K562 treated with DMSO at 1 percent for 12 hours (cell line): ENCODE results near the gene SDR9C7. TPM values are rescaled to one million over a fixed set of nuclear protein-coding genes. Genes with fewer than 3 reads are reported as not detected.

ENCODE experiments used
- total RNA-seq: library from RNA; unstranded; fragments of 300-600 nt; gene quantifications from 2 replicates; pipeline ENCODE4 v1.2.3, GENCODE V29; 2022; ENCODE audit not compliant: insufficient read depth

The SDR9C7 gene
- total RNA-seq: not detected in 2 replicates

DNA sequence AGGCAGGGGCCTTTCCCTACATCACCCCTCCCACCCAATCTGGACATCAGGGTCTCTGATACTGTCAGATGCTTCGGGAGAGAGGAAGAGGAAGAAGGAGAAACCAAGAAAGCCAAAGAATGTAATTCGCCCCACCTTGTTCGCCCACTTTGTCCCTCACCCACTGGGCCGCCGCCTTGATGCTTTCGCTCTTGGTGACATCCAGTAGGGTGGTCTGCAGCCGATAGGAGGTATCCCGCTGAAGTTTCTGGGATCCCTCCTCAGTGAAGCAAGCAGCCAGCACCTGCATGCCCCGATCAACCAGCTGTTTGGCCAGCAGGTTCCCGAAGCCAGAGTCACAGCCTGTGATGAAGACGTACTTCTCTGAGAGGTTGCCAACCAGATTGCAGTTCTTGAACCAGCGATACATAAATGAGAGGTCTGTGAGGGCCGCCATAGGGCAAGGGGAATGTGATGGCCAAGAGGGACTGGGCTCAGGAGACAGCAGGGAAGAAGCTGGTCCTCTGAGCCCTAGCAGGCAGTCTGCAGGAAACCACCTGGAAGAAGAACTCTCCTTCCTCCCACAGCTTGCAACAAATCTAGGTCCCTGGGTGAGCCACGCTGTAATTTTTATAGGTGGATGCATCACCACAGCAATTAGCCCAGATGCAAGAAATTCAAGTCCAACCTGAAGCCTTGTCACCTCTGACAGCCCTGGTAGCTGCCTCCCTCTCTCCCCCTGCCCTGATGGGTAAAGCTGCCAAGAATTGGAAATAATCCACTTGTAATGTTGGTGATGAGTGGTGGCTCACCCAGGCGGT is at the start of gene SDR9C7:
Gene SDR9C7, minus strand, starts transcription at position 583 of the 800 bp plus-strand sequence. Its CDS starts 147 bp downstream, at position 436.

DNA sequence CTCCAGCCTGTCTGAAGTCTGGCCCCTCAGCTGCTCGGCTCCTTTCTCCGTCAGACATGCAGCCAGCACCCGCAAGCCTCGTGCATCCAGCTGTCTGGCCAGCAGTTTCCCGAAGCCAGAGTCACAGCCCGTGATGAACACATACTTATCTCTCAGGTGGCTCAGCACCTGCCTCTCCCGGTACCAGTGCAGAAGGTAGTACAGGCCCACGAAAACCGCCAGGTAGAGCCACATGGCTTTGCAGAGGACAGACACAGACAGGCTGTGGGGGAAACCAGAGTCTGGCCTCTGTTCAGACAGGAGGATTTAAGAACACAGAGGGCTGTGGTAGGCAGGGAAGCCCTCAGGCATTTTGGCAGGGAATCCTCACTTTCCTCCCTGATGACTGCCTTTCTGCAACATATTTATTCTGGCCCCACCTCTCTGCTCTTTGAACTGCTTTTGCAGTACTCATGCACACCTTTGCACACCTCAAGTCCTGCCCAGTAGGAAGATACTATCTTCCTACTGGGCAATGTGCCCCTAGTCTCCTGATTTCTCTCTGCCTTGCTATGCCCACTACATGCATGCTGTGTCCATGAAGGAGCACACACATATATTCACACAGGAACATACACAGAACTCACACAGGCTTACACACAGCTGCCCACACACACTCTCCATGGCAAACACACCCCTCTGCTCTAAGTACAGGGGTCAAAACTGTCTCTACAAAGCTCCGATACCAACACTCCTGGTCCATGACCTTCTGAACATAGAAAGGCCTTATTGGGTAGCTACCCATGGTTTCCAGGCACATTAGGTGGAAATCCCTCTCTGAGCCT is 23.2 kb upstream of the SDR9C7 start, which contains the start of gene RDH16:
Gene RDH16, minus strand, starts transcription at position 380 of the 824 bp plus-strand sequence. Its CDS starts 146 bp downstream, at position 234.

Other genes with a start within 250 kb of the SDR9C7 start
- 166 and 299 TPM in 2 replicates for gene PTGES3, start 246.1 kb downstream of the SDR9C7 start, total RNA-seq
- 1,700 and 2,209 TPM in 2 replicates for gene NACA, start 209.1 kb downstream of the SDR9C7 start, total RNA-seq
- 40.2 and 81.2 TPM in 2 replicates for gene PRIM1, start 182.1 kb downstream of the SDR9C7 start, total RNA-seq
- 0.75 TPM in 1 of 2 replicates, not detected in the other for gene HSD17B6, start 171.1 kb downstream of the SDR9C7 start, total RNA-seq
- 0.34 and 0.65 TPM in 2 replicates for gene RDH16, start 23.2 kb upstream of the SDR9C7 start, total RNA-seq
- gene ZBTB39, start 72.1 kb upstream of the SDR9C7 start, total RNA-seq: 2.9 and 13.3 TPM in 2 replicates
- gene TAC3, start 82.1 kb upstream of the SDR9C7 start, total RNA-seq: not detected in 2 replicates
- 0.21 TPM in 1 of 2 replicates, not detected in the other for gene MYO1A, start 115.7 kb upstream of the SDR9C7 start, total RNA-seq
- gene NEMP1, start 144.4 kb upstream of the SDR9C7 start, total RNA-seq: 9.3 and 40.5 TPM in 2 replicates
- 28.3 and 31.9 TPM in 2 replicates for gene NAB2, start 154.7 kb upstream of the SDR9C7 start, total RNA-seq
- gene STAT6, start 177.0 kb upstream of the SDR9C7 start, total RNA-seq: 21.4 and 45.6 TPM in 2 replicates
- gene LRP1, start 194.1 kb upstream of the SDR9C7 start, total RNA-seq: 0.64 and 2.9 TPM in 2 replicates
- gene LRP1-AS, start 213.2 kb upstream of the SDR9C7 start, total RNA-seq: not detected in 2 replicates